Neural crest cell (in vitro differentiated cells): ENCODE results near the gene OR2AT4. TPM values are rescaled to one million over a fixed set of nuclear protein-coding genes. Genes with fewer than 3 reads are reported as not detected.

ENCODE experiments used
- DNase-seq: peaks from one replicate; pipeline ENCODE4 v3.0.0; 2021; ENCODE audit warnings: low read depth, mixed read lengths, low spot score
- H3K27ac Mint-ChIP-seq: one replicate; pipeline ENCODE4 v1.8.0; 2021; ENCODE audit warnings: mild to moderate bottlenecking, mixed read lengths; ENCODE audit not compliant: unreplicated experiment
- H3K27me3 Mint-ChIP-seq: 2 replicates; pipeline ENCODE4 v1.8.0; 2021; ENCODE audit warnings: low read depth, mild to moderate bottlenecking, mixed read lengths
- H3K36me3 Mint-ChIP-seq: 2 replicates; pipeline ENCODE4 v1.8.0; 2021; ENCODE audit warnings: low read depth, mild to moderate bottlenecking, mixed read lengths
- H3K4me1 Mint-ChIP-seq: 2 replicates; pipeline ENCODE4 v1.8.0; 2021; ENCODE audit warnings: mixed read lengths
- H3K4me3 Mint-ChIP-seq: one replicate; pipeline ENCODE4 v1.8.0; 2021; ENCODE audit warnings: mild to moderate bottlenecking, mixed read lengths
- H3K9me3 Mint-ChIP-seq: 2 replicates; pipeline ENCODE4 v1.8.0; 2021; ENCODE audit warnings: mixed read lengths
- total RNA-seq: library from RNA; stranded (reverse); gene quantifications from 2 replicates; pipeline ENCODE4 v1.2.1, GENCODE V29; 2021
- TF ChIP-seq, protein P1 (sequence below): fragments of 200-600 bp; sonication (generic); conservative IDR thresholded peaks from 2 replicates; pipeline ENCODE4 v1.5.0; 2021; ENCODE audit warnings: antibody characterized with exemption, mild to moderate bottlenecking

Gene OR2AT4
- total RNA-seq, 1 donor from 2014 or later, result not detected

DNA sequence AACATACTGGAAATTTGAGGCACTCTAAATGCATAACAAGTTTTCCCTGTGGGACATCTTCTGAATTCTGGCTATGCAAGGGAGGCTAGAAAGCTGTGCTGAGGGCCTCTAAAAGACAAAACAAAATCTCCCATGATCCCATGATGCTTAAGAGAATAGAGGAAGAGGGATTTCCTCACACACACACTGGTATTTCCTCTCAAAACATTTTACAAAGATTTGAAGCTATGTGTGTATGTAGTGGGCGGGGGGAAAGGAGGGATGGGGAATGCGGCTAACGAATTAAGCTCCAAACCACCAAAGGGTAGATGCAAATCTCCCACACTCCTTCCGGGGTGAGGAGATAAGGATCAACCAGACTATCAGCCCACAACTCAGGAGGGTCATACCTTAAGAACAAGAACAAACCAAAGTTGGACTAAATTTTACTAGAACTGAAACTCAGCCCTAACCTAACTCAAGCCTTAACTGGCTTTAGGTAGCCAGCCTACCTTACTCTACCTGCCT lies 6.0 kb downstream of the OR2AT4 start:
- TF ChIP-seq, protein P1, sequence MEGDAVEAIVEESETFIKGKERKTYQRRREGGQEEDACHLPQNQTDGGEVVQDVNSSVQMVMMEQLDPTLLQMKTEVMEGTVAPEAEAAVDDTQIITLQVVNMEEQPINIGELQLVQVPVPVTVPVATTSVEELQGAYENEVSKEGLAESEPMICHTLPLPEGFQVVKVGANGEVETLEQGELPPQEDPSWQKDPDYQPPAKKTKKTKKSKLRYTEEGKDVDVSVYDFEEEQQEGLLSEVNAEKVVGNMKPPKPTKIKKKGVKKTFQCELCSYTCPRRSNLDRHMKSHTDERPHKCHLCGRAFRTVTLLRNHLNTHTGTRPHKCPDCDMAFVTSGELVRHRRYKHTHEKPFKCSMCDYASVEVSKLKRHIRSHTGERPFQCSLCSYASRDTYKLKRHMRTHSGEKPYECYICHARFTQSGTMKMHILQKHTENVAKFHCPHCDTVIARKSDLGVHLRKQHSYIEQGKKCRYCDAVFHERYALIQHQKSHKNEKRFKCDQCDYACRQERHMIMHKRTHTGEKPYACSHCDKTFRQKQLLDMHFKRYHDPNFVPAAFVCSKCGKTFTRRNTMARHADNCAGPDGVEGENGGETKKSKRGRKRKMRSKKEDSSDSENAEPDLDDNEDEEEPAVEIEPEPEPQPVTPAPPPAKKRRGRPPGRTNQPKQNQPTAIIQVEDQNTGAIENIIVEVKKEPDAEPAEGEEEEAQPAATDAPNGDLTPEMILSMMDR, result no peak
- H3K9me3 Mint-ChIP-seq, result peaks cover 13% of the 10 kb centered on the region
- no peaks in the 10 kb centered on the region for H3K4me1 Mint-ChIP-seq
- peaks cover 32% of the 10 kb centered on the region for H3K27me3 Mint-ChIP-seq
- no peaks in the 10 kb centered on the region for H3K36me3 Mint-ChIP-seq
- no peak overlapping the region for H3K27ac Mint-ChIP-seq
- DNase-seq, result no peak
- H3K4me3 Mint-ChIP-seq, result no peak overlapping the region

DNA sequence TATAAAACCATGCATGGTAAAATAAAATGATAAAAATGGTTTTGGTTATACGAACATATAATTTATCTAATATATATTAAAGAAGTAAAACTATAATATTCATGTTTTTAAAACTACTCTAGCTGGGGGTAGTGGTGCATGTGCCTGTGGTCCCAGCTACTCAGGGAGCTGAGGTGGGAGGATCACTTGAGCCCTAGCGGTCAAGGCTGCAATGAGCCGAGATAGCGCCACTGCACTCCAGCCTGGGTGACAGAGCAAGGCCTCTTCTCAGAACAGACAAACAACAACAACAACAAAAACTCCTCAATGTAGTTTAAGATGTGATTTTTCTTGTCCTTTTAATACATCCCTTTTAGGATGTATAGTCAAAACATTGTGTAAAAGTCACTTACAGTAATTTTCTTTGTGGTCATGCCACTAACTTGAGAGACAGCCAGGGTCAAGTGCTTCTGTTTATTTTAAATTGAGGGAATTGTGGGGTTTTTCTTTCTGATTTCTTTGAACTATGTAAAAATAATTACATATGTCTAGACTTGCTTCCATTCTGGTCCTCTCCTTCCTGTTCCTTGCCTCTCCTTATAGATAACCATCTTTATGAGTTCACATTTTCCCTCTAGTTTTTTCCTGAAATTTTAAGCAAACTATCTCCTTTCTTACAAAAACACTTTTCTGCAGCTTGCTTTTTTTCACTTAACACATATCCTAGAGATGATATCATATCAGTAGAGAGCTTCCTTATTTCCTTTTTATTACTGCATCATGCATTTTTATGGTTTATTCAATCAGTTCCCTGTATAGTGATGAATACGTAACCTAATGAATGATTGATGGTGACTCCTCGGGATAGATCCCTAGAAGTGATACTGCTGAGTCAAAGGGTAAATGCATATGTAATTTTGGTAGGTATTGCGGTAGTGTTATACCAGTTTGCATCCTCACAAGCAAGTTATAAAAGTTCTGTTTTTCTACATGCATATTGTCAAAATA lies 9.1 kb downstream of the OR2AT4 start:
- no peak overlapping the region for H3K4me3 Mint-ChIP-seq
- TF ChIP-seq, protein P1, result no peak
- no peak for DNase-seq
- H3K36me3 Mint-ChIP-seq, result no peaks in the 10 kb centered on the region
- H3K4me1 Mint-ChIP-seq, result no peaks in the 10 kb centered on the region
- peaks cover 16% of the 10 kb centered on the region for H3K27me3 Mint-ChIP-seq
- no peak overlapping the region for H3K27ac Mint-ChIP-seq
- H3K9me3 Mint-ChIP-seq, result peaks cover 13% of the 10 kb centered on the region

DNA sequence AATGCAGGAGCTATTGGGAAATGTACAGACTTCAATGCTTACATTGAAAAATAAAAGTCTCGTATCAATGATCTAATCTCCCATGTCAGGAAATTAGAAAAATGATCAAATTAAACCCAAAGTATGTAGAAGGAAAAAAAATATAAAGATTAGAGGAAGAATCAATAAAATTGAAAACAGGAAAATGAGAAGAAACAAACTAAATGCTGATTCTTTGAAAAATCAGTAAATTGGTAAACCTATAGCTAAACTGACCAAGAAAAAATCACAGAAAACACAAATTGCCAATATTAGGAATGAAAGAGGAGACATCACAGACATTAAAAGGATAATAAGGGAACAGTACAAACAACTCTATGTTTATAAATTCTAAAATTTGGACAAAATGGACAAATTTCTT lies 11.8 kb downstream of the OR2AT4 start:
- peaks cover 9% of the 10 kb centered on the region for H3K27me3 Mint-ChIP-seq
- H3K4me1 Mint-ChIP-seq, result no peaks in the 10 kb centered on the region
- no peak for DNase-seq
- no peaks in the 10 kb centered on the region for H3K9me3 Mint-ChIP-seq
- no peak overlapping the region for H3K4me3 Mint-ChIP-seq
- TF ChIP-seq, protein P1, result no peak
- H3K27ac Mint-ChIP-seq, result no peak overlapping the region
- no peaks in the 10 kb centered on the region for H3K36me3 Mint-ChIP-seq

DNA sequence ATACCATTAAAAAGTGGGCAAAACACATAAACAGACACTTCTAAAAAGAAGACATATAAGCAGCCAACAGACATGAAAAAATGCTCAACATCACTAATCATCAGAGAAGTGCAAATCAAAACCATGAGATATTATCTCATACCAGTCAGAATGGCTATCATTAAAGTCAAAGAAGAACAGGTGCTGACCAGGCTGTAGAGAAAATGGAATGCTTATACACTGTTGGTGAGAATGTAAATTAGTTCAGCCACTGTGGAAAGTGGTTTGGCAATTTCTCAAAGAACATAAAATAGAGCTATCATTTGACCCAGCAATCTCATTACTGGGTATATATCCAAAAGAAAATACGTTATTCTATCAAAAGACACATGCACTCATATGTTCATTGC lies 13.5 kb downstream of the OR2AT4 start:
- no peaks in the 10 kb centered on the region for H3K36me3 Mint-ChIP-seq
- no peak overlapping the region for H3K4me3 Mint-ChIP-seq
- TF ChIP-seq, protein P1, result no peak
- H3K9me3 Mint-ChIP-seq, result no peaks in the 10 kb centered on the region
- peaks cover 16% of the 10 kb centered on the region for H3K27me3 Mint-ChIP-seq
- H3K27ac Mint-ChIP-seq, result no peak overlapping the region
- no peaks in the 10 kb centered on the region for H3K4me1 Mint-ChIP-seq
- no peak for DNase-seq

DNA sequence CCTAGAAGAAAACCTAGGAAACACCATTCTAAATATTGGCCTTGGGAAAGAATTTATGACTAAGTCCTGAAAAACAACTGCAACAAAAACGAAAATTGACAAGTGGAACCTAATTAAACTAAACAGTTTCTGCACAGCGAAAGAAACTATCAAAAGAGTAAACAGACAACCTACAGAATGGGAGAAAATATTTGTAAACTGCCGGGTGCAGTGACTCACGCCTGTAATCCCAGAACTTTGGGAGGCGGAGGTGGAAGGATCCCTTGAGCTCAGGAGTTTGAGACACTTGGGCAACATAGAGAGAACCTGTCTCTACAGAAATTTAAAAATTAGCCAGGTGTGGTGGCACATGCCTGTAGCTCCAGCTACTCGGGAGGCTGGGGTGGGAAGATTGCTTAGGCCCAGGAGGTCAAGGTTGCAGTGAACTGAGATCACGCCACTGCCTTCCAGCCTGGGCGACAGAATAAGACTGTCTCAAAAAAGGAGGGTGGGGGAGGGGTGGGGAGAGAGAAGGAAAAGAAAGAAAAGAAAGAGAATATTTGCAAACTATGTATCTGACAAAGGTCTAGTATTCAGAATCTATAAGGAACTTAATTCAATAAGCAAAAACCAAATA lies 14.0 kb downstream of the OR2AT4 start:
- Mint-ChIP-seq H3K27me3 (peaks cover 16% of the 10 kb centered on the region), H3K4me3 (no peak overlapping the region), H3K4me1 (no peaks in the 10 kb centered on the region), H3K27ac (no peak overlapping the region), H3K36me3 (no peaks in the 10 kb centered on the region), H3K9me3 (no peaks in the 10 kb centered on the region)
- TF ChIP-seq, protein P1, result no peak
- DNase-seq, result no peak
